Bronchial epithelial cell (primary cell): ENCODE data around the gene RAD51B. TPM values are rescaled to one million over a fixed set of nuclear protein-coding genes. Genes with fewer than 3 reads are reported as not detected.
A peak's percentile ranks its signal among the peaks of the same experiment; 100 is the strongest.
"Not testable (repeated sequence)": the region's sequence is repeated elsewhere in the genome, so short reads cannot be mapped to it uniquely, and the experiment has no call there.

Experiments
- DNase-seq: peaks from one replicate; pipeline ENCODE4 v3.0.0-alpha.2; 2010; ENCODE audit warnings: low read depth
- FAIRE-seq: peaks from 2 replicates; lab custom pipeline; 2011; peaks lifted over from hg19 to GRCh38; lab: Jason Lieb, UNC
- H3K27me3 ChIP-seq: 2 replicates; pipeline ENCODE4 v1.5.1; 2011; ENCODE audit warnings: low read length; ENCODE audit not compliant: control insufficient read depth, insufficient read depth
- H3K36me3 ChIP-seq: 2 replicates; pipeline ENCODE4 v1.5.1; 2011; ENCODE audit warnings: low read length; ENCODE audit not compliant: control insufficient read depth, insufficient read depth
- H3K4me3 ChIP-seq: 2 replicates; pipeline ENCODE4 v1.5.1; 2011; ENCODE audit warnings: mild to moderate bottlenecking, low read depth, low read length, control low read depth
- CTCF ChIP-seq: IDR thresholded peaks from 2 replicates; pipeline ENCODE4 v1.5.1; 2011; ENCODE audit warnings: mild to moderate bottlenecking, moderate library complexity, low read length, control low read depth, inconsistent platforms; ENCODE audit not compliant: insufficient read depth, severe bottlenecking
- total RNA-seq: library from RNA; depleted of rRNA; stranded (reverse); fragments of >200 nt; gene quantifications from 2 replicates; pipeline ENCODE4 v1.2.1, GENCODE V29; 2014

Gene RAD51B
- total RNA-seq, 1 donor from 2014 or later, result 12.1 TPM

GRCh38 chr14:68286667-68287066, 467.1 kb downstream of the RAD51B start:
- TF ChIP-seq CTCF, result no peak
- H3K27me3 ChIP-seq, result no peaks in the 10 kb centered on the region
- H3K36me3 ChIP-seq, result no peaks in the 10 kb centered on the region
- DNase-seq (peak; percentile 50), FAIRE-seq (no peak)
- H3K4me3 ChIP-seq, result no peak overlapping the region

GRCh38 chr14:68289452-68289851, 469.9 kb downstream of the RAD51B start:
- not testable (repeated sequence) for DNase-seq, H3K4me3 ChIP-seq, FAIRE-seq, H3K36me3 ChIP-seq, H3K27me3 ChIP-seq

GRCh38 chr14:68291820-68292219, 472.2 kb downstream of the RAD51B start:
- TF ChIP-seq CTCF, result no peak
- DNase-seq (no peak), FAIRE-seq (no peak)
- no peak overlapping the region for H3K4me3 ChIP-seq
- no peaks in the 10 kb centered on the region for H3K27me3 ChIP-seq
- H3K36me3 ChIP-seq, result no peaks in the 10 kb centered on the region

- FAIRE-seq, result no peak
- Histone ChIP-seq H3K36me3 (no peaks in the 10 kb centered on the region), H3K4me3 (no peak overlapping the region), H3K27me3 (no peaks in the 10 kb centered on the region)
- TF ChIP-seq CTCF, result no peak
- DNase-seq, result no peak
Measured at GRCh38 chr14:68292441-68293215, 473.0 kb downstream of the RAD51B start.

- Histone ChIP-seq H3K27me3 (no peaks in the 10 kb centered on the region), H3K4me3 (no peak overlapping the region), H3K36me3 (no peaks in the 10 kb centered on the region)
- DNase-seq (no peak), FAIRE-seq (no peak)
- TF ChIP-seq CTCF, result no peak
Measured at GRCh38 chr14:68293404-68293803, 473.8 kb downstream of the RAD51B start.

- FAIRE-seq (no peak), DNase-seq (no peak)
- Histone ChIP-seq H3K36me3 (no peaks in the 10 kb centered on the region), H3K4me3 (no peak overlapping the region), H3K27me3 (no peaks in the 10 kb centered on the region)
- no peak for TF ChIP-seq CTCF
Measured at GRCh38 chr14:68295316-68295816, 475.8 kb downstream of the RAD51B start.
